Kidney (tissue), 22 donors: Measurements from ENCODE around the gene NKPD1. TPM values are rescaled to one million over a fixed set of nuclear protein-coding genes. Genes with fewer than 3 reads are reported as not detected.

Source experiments
- DNase-seq, 5 donors: peaks; one replicate each; pipeline ENCODE4 v3.0.0-alpha.2; 2013 to 2020
- FAIRE-seq: peaks from 2 replicates; lab custom pipeline; 2012; peaks lifted over from hg19 to GRCh38; lab: Jason Lieb, UNC
- H3K27ac ChIP-seq, 2 donors: one replicate each; pipeline ENCODE4 v1.7.0; 2013; ENCODE audit warnings: low read depth in 2 of 2, low read length in 2 of 2, inconsistent platforms in 1 of 2
- H3K27me3 ChIP-seq: one replicate; pipeline ENCODE4 v1.7.1; 2013; ENCODE audit warnings: low read length, inconsistent platforms; ENCODE audit not compliant: control insufficient read depth, insufficient read depth
- H3K36me3 ChIP-seq, 3 donors: one replicate each; pipeline versions ENCODE4 v1.7.0 to v1.7.1; 2013; ENCODE audit warnings: low read length in 3 of 3, control low read depth in 1 of 3, inconsistent platforms in 1 of 3; ENCODE audit not compliant: insufficient read depth in 3 of 3, control insufficient read depth in 2 of 3
- H3K4me1 ChIP-seq, 3 donors: one replicate each; pipeline versions ENCODE4 v1.7.0 to v1.7.1; 2013; ENCODE audit warnings: low read length in 3 of 3, inconsistent platforms in 1 of 3, low read depth in 1 of 3; ENCODE audit not compliant: control insufficient read depth in 2 of 3, insufficient read depth in 2 of 3
- H3K4me3 ChIP-seq, 3 donors: one replicate each; pipeline versions ENCODE4 v1.7.0 to v1.8.1; 2013; ENCODE audit warnings: low read length in 3 of 3, control low read depth in 1 of 3, inconsistent platforms in 1 of 3
- H3K9ac ChIP-seq, 3 donors: one replicate each; pipeline versions ENCODE4 v1.7.0 to v1.7.1; 2013; ENCODE audit warnings: low read length in 3 of 3, control low read depth in 1 of 3, inconsistent platforms in 1 of 3
- H3K9me3 ChIP-seq, 3 donors: one replicate each; pipeline versions ENCODE4 v1.7.0 to v1.7.1; 2013; ENCODE audit warnings: low read length in 3 of 3, control low read depth in 1 of 3, inconsistent platforms in 1 of 3; ENCODE audit not compliant: control insufficient read depth in 2 of 3, insufficient read depth in 1 of 3
- intact Hi-C: fragments of 100-400 bp; cut with DNase I; formaldehyde crosslinking; loops from one replicate; pipeline ENCODE4 v1.11.1; 2022
- long read RNA-seq, 10 donors: library from polyadenylated mRNA in 1 of 10; unstranded in 1 of 10; transcript quantifications; one replicate each; pipeline ENCODE4 v2.0.0 and lab custom pipeline, GENCODE V29; 2021 to 2026
- polyA plus RNA-seq: library from polyadenylated mRNA; stranded (reverse); fragments of 350-450 nt; fragmentation: Illumina TruSeq; extraction: RNeasy Lipid Tissue Mini Kit (QIAGEN cat#74804); gene quantifications from one replicate; pipeline ENCODE4 v1.2.3, GENCODE V29; 2014; ENCODE audit warnings: low read depth, low replicate concordance; ENCODE audit not compliant: insufficient read depth
- total RNA-seq: library from RNA; stranded (reverse); fragmentation: NEBNext Ultra II Directional; extraction: Animal tissue kit (Norgen Biotek cat#: 25700); gene quantifications from one replicate; pipeline ENCODE4 v1.2.1, GENCODE V29; 2021
- TF ChIP-seq, protein P1 (sequence below): IDR thresholded peaks from 3 replicates; pipeline ENCODE4 v1.5.1; 2012; ENCODE audit warnings: mild to moderate bottlenecking, moderate library complexity, borderline replicate concordance; ENCODE audit not compliant: insufficient read depth; ENCODE audit errors: extremely low read depth
- donor health status: control.
- donor health status: control.
- donor health status: control.
- donor health status: control.
- donor health status: control.
- donor health status: DM: yes; HTN: yes; CAD: no.
- donor health status: Normal renal cell carcinoma (clear cell type).

Gene NKPD1, protein sequence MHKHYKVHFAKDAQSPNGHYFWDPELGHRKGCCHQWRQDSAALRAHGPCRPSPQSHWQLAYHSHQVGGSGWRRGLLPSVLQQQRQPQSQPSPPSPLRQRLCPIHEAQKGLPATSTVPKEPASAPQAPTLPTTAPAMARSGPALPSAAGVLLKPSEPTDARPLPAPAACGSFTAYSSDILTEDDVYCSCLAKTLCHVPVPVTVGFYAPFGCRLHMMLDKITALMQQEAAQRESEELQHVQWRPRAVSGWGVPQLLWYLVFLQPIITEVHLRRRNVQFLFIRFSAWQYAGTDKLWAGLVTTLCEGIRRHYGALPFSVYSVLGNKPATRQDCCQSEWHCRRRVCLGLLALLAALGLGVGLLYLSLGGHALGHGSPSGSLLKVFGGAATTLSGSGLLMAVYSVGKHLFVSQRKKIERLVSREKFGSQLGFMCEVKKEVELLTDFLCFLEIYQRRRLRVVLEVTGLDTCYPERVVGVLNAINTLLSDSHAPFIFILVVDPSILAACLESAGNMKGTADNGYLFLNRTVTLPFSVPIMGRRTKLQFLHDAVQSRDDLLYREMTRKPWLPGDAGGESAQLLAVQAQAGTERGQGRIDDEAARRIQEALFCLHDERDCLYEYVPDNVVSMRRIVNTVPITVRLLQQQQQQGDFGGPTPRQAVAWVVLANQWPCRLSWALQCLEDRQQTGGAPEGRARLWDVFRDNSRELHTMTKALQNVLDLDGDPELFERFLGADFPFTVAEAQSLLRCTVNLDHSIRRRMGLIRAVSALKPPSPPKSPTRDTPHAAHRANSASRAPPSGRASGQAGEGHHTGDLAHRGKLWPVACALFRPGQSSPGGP
- total RNA-seq (0.09 TPM), polyA plus RNA-seq (not detected)
- long read RNA-seq, donor 1, partial matches to known transcripts: 0 of 1 reads
- long read RNA-seq, donor 1, other reads (novel, unspliced or antisense): 0 of 1 reads
- long read RNA-seq, donor 2: 0 reads
- long read RNA-seq, donor 3, partial matches to known transcripts: 0 of 1 reads
- long read RNA-seq, donor 3, other reads (novel, unspliced or antisense): 0 of 1 reads
- long read RNA-seq, donor 4, partial matches to known transcripts: 0 of 1 reads
- long read RNA-seq, donor 4, other reads (novel, unspliced or antisense): 0 of 1 reads
- long read RNA-seq, donor 5: 0 reads
- long read RNA-seq, donor 6: 0 reads
- long read RNA-seq, donor 7: 0 reads
- long read RNA-seq, donor 8: 0 reads
- long read RNA-seq, donor 9: 0 reads
- long read RNA-seq, donor 10: 0 reads

DNA sequence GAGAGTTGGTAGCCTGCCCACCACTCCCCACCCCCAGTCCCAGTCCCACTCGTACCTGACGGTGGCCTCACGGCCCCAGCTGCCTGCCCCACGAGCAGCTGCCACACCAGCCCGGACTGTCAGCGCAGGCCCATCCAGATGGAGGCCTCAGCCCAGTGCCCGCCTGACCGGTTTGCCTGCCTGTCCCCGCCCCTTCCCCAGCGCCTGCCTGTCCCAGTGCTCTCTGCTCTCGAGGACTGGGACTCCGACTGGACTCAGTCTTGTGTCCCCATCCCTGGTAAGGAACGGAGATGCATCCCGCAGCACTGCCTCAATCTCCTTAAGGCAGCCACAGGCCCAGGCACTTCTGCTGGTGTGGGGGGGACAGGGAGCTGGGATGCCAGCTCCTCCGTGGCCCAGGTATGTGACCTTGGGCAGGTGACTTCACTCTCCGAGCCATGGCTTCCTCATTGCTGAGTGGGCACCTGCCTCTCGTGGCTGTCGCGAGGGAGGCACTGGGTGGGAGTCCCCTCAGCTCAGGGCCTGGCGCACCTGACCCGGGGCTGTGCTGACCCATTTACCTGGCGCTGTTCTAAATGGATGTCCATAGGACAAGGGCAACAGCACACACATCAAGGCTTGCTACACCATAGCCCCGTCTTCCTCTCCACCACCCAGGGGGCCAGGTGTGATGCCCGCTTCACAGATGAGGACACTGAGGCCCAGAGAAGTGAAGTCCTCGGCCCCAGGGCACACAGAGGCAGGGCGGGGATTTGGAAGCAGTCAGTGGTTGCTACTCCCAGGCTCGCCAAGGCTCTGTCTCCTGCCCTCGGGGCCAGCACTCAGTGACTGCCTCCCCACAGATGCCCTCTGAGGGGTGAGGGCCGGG, at the start of gene NKPD1:
TSS of gene NKPD1 (minus strand) at position 113 of the 868 bp plus-strand sequence. CDS start 832 bp downstream, outside the sequence.
- Histone ChIP-seq H3K4me3 (no peak within 1 kb of the TSS), H3K9me3 (no peaks in the 10 kb centered on the region), H3K4me1 (peaks cover 0 to 2% (median 0%) of the 10 kb centered on the region in 3 donors), H3K27ac (no peak within 1 kb of the TSS), H3K27me3 (no peaks in the 10 kb centered on the region), H3K36me3 (no peaks in the 10 kb centered on the region), H3K9ac (no peak within 1 kb of the TSS)
- intact Hi-C loops: no loop called here
- peak; percentile 37 to 83 (median 57) for DNase-seq
- no peak for FAIRE-seq
- TF ChIP-seq, protein P1, sequence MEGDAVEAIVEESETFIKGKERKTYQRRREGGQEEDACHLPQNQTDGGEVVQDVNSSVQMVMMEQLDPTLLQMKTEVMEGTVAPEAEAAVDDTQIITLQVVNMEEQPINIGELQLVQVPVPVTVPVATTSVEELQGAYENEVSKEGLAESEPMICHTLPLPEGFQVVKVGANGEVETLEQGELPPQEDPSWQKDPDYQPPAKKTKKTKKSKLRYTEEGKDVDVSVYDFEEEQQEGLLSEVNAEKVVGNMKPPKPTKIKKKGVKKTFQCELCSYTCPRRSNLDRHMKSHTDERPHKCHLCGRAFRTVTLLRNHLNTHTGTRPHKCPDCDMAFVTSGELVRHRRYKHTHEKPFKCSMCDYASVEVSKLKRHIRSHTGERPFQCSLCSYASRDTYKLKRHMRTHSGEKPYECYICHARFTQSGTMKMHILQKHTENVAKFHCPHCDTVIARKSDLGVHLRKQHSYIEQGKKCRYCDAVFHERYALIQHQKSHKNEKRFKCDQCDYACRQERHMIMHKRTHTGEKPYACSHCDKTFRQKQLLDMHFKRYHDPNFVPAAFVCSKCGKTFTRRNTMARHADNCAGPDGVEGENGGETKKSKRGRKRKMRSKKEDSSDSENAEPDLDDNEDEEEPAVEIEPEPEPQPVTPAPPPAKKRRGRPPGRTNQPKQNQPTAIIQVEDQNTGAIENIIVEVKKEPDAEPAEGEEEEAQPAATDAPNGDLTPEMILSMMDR: no peak

DNA sequence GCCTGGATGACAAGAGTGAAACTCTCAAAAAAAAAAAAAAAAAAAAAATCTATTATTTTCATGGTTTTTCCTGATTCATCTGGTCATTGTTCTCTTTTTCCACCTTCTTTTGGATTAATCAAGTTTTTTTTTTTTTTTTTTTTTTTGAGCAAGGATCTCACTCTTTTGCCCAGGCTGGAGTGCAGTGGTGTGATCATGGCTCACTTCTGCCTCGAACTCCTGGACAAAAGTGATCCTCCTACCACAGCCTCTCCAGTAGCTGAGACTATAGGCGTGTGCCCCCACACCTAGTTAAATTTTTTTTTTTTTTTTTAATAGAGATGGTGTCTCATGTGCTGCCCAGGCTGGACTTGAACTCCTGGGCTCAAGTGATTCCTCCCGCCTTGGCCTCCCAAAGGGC, 45.5 kb upstream of the NKPD1 start:
- Histone ChIP-seq H3K9me3 (no peaks in the 10 kb centered on the region), H3K36me3 (no peaks in the 10 kb centered on the region), H3K27me3 (no peaks in the 10 kb centered on the region), H3K4me3 (no peak overlapping the region), H3K4me1 (no peaks in the 10 kb centered on the region), H3K27ac (no peak overlapping the region), H3K9ac (no peak overlapping the region)
- FAIRE-seq (no peak), DNase-seq (no peak)
- TF ChIP-seq, protein P1: no peak
- intact Hi-C loops: no loop called here

DNA sequence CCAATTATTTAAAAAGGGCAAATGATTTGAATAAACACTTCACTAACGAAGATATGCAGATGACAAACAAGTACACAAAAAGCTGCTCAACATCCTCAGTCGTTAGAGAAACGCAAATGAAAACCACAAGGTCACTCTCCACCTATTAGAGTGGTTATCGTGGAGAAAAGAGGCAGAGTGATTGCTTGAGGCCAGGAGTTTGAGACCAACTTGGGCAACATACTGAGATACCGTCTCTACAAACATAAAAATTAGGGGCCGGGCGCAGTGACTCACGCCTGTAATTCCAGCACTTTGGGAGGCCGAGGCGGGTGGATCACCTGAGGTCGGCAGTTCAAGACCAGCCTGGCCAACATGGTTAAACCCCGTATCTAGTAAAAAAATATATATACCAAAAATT, 45.0 kb upstream of the NKPD1 start:
- DNase-seq (no peak), FAIRE-seq (no peak)
- no peaks in the 10 kb centered on the region for H3K4me1 ChIP-seq
- TF ChIP-seq, protein P1: no peak
- intact Hi-C loops: no loop called here
- no peaks in the 10 kb centered on the region for H3K9me3 ChIP-seq
- no peak overlapping the region for H3K27ac ChIP-seq
- no peak overlapping the region for H3K4me3 ChIP-seq
- H3K36me3 ChIP-seq: no peaks in the 10 kb centered on the region
- H3K27me3 ChIP-seq: no peaks in the 10 kb centered on the region
- H3K9ac ChIP-seq: no peak overlapping the region
